HG03460 (cell line): ENCODE measurements around the gene RBMY1J.
"Not testable (repeated sequence)": the region's sequence is repeated elsewhere in the genome, so short reads cannot be mapped to it uniquely, and the experiment has no call there.

Source experiments
- ATAC-seq: cut with Tn5 transposase; IDR thresholded peaks from one replicate; pipeline ENCODE4 v1.9.1; 2021; ENCODE audit not compliant: unreplicated experiment

The RBMY1J gene

GRCh38 chrY:22403110-22403509, at the start of gene RBMY1J:
Gene RBMY1J (plus strand): TSS chrY:22403410. CDS start chrY:22405448, 2,038 bp downstream.
- ATAC-seq: not testable (repeated sequence)

- ATAC-seq: no peak
Measured at GRCh38 chrY:22367416-22367815, 35.8 kb upstream of the RBMY1J start.

- ATAC-seq: no peak
Measured at GRCh38 chrY:22370623-22371022, 32.6 kb upstream of the RBMY1J start.

- ATAC-seq: no peak
Measured at GRCh38 chrY:22373494-22373893, 29.7 kb upstream of the RBMY1J start.

- ATAC-seq: not testable (repeated sequence)
Measured at GRCh38 chrY:22444718-22445396, 41.6 kb downstream of the RBMY1J start.

GRCh38 chrY:22455522-22455921, 52.3 kb downstream of the RBMY1J start:
- not testable (repeated sequence) for ATAC-seq

GRCh38 chrY:22461962-22462361, 58.8 kb downstream of the RBMY1J start:
- ATAC-seq: not testable (repeated sequence)
